ENCODE measurements around the gene PCDHB4. TPM values are rescaled to one million over a fixed set of nuclear protein-coding genes. Genes with fewer than 3 reads are reported as not detected.

Gene PCDHB4
- total and polyA plus RNA-seq, 2 of the 8 experiments (the other 6 are each of a cell fraction or from before 2014, with no cell fraction given): 1.3 to 1.5 TPM

DNA sequence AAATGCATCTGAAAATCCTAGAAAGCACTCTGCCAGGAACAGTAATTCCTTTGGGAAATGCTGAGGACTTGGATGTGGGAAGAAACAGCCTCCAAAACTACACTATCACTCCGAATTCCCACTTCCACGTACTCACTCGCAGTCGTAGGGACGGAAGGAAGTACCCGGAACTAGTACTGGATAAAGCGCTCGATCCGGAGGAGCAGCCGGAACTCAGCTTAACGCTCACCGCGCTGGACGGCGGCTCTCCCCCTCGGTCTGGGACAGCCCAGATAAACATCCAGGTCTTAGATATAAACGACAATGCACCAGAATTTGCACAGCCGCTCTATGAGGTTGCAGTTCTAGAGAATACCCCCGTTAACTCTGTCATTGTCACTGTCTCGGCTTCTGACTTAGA lies 20.6 kb upstream of the PCDHB4 start:
- H3K9ac ChIP-seq (replicated peaks in 1 of 4; ENCODE audit: extremely low read depth in 1 of 4, low read depth in 3 of 4, low read length in 3 of 4): peak overlapping the region in 1 of 4 experiments; percentile 33; a peak in 2 of 7 replicates
- peaks cover 0 to 21% (median 3%) of the 10 kb centered on the region in 4 experiments; a peak in 3 of 8 replicates for H3K36me3 ChIP-seq (ENCODE audit: control insufficient read depth in 2 of 4, insufficient read depth in 4 of 4, low read length in 3 of 4)
- H3K9me3 ChIP-seq (ENCODE audit: insufficient read depth in 2 of 2, low read depth in 1 of 2, low read length in 1 of 2): peaks cover 0 to 3% of the 10 kb centered on the region in 2 experiments; a peak in 1 of 4 replicates
- no peak overlapping the region for H4K5ac ChIP-seq (ENCODE audit: insufficient read length, low read depth, low read length)
- no peak overlapping the region; the same call in 1 of the 2 replicates for H2BK5ac ChIP-seq (ENCODE audit: low read depth, low read length)
- POLR2A ChIA-PET (ENCODE audit: partially characterized antibody): interaction anchor here (0.7 to 1.5 kb wide), 4 partner anchors 9 to 25 kb away, joined by 3 to 4 read pairs (median 4); partner anchors contain the start of gene PCDHB4
- peak overlapping the region in 2 of 4 experiments; percentile 32 to 39; a peak in 2 of 8 replicates for H3K4me3 ChIP-seq (ENCODE audit: extremely low read depth in 1 of 4, insufficient read depth in 2 of 4, low read depth in 3 of 4, low read length in 4 of 4)
- no peaks in the 10 kb centered on the region for H3K23me2 ChIP-seq (ENCODE audit: low read depth, low read length)
- H3K4me2 ChIP-seq (ENCODE audit: insufficient read depth in 1 of 2, low read depth in 2 of 2, low read length in 2 of 2): peak overlapping the region in 1 of 2 experiments; percentile 56; a peak in 1 of 4 replicates
- H3K79me2 ChIP-seq (ENCODE audit: control insufficient read depth in 1 of 2, insufficient read depth in 2 of 2, low read length in 2 of 2): peaks cover 0 to 10% of the 10 kb centered on the region in 2 experiments; a peak in 2 of 4 replicates
- H3K4ac ChIP-seq (replicated peaks; ENCODE audit: insufficient read length, low read depth, low read length): no peak overlapping the region
- CTCF ChIA-PET (ENCODE audit: partially characterized antibody): interaction anchor here (0.7 to 1.6 kb wide), 16 partner anchors 8 to 463 kb away, joined by 3 to 15 read pairs (median 4); partner anchors contain the start of genes PCDHB16, PCDHB4, PCDHB5 and PCDHB6
- H2AK5ac ChIP-seq (ENCODE audit: low read depth, low read length): no peak overlapping the region
- H4K8ac ChIP-seq (ENCODE audit: extremely low read depth, insufficient read depth, low read length): peak overlapping the region; percentile 57; the same call in 1 of the 2 replicates
- no peaks in the 10 kb centered on the region; a peak in 2 of 7 replicates for H3K4me1 ChIP-seq (replicated peaks in 1 of 4; ENCODE audit: control insufficient read depth in 3 of 4, insufficient read depth in 4 of 4, low read length in 3 of 4)
- no peak overlapping the region for H3K18ac ChIP-seq (ENCODE audit: extremely low read depth, low read length)
- FAIRE-seq (no peak), DNase-seq (ENCODE audit: low read depth in 1 of 2, low spot score in 2 of 2) (no peak)
- no peak overlapping the region for H2BK15ac ChIP-seq (ENCODE audit: low read length)
- no peak overlapping the region for H2AFZ ChIP-seq (ENCODE audit: low read length)
- no peak overlapping the region for H2BK120ac ChIP-seq (replicated peaks; ENCODE audit: low read depth, low read length)
- no peak overlapping the region for H3K56ac ChIP-seq (replicated peaks; ENCODE audit: insufficient read length, low read depth, low read length)
- no peak overlapping the region for H3K23ac ChIP-seq (ENCODE audit: insufficient read length)
- no peaks in the 10 kb centered on the region for H3K79me1 ChIP-seq (ENCODE audit: low read depth, low read length)
- WGBS, 2 experiments (ENCODE audit: extremely low coverage in 1 of 2, insufficient coverage in 1 of 2, insufficient read length in 1 of 2, insufficient replicate concordance in 2 of 2, low coverage in 1 of 2, low lambda C conversion rate in 2 of 2, missing lambda C conversion rate in 1 of 2): 87% methylated on average over 20 of the region's 20 CpGs; no CpG with 5 or more reads in 1 of the 2 experiments
- no peak overlapping the region for H3K14ac ChIP-seq (ENCODE audit: insufficient read length)
- no peak overlapping the region for H4K91ac ChIP-seq (replicated peaks; ENCODE audit: insufficient read length, low read length)
- no peak overlapping the region for H2BK20ac ChIP-seq (ENCODE audit: low read length)
- H3K27ac ChIP-seq (ENCODE audit: low read depth, low read length): no peak overlapping the region
- no peaks in the 10 kb centered on the region for H4K20me1 ChIP-seq (replicated peaks in 1 of 2; ENCODE audit: control insufficient read depth in 1 of 2, insufficient read depth in 2 of 2, low read length in 2 of 2)
- no peak overlapping the region for H2BK12ac ChIP-seq (ENCODE audit: low read depth, low read length)
- no peaks in the 10 kb centered on the region for H3K27me3 ChIP-seq (replicated peaks in 1 of 4; ENCODE audit: control insufficient read depth in 3 of 4, extremely low read depth in 1 of 4, insufficient read depth in 3 of 4, low read length in 3 of 4)
- no peak for TF ChIP-seq CBX8 (IDR thresholded peaks at IDR 0.05; ENCODE audit: borderline replicate concordance, low read depth, low read length)
- TF ChIP-seq SAP30 (IDR thresholded peaks at IDR 0.05; ENCODE audit: insufficient read depth, insufficient replicate concordance, low read length): no peak
- no peak for TF ChIP-seq SIRT6 (IDR thresholded peaks at IDR 0.05; ENCODE audit: low read length)
- TF ChIP-seq KDM5A (IDR thresholded peaks at IDR 0.05; ENCODE audit: low read length): no peak
- TF ChIP-seq CHD2 (IDR thresholded peaks at IDR 0.05; ENCODE audit: low read length): no peak
- no peak for TF ChIP-seq ASH2L (IDR thresholded peaks at IDR 0.05; ENCODE audit: low read length)
- no peak for TF ChIP-seq HDAC6 (IDR thresholded peaks at IDR 0.05; ENCODE audit: low read depth, low read length)
- TF ChIP-seq ZNF274 (IDR thresholded peaks at IDR 0.05; ENCODE audit: borderline replicate concordance, extremely low read depth, low read length): no peak
- no peak for TF ChIP-seq FOSL1 (IDR thresholded peaks at IDR 0.05; ENCODE audit: insufficient read depth, low read depth, low read length)
- no peak for TF ChIP-seq GTF2F1 (IDR thresholded peaks at IDR 0.05; ENCODE audit: borderline replicate concordance, low read depth, low read length)
- TF ChIP-seq, protein P1, sequence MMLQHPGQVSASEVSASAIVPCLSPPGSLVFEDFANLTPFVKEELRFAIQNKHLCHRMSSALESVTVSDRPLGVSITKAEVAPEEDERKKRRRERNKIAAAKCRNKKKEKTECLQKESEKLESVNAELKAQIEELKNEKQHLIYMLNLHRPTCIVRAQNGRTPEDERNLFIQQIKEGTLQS (IDR thresholded peaks at IDR 0.05; ENCODE audit: insufficient read depth, low read depth, low read length): no peak
- TF ChIP-seq SP4 (IDR thresholded peaks at IDR 0.05; ENCODE audit: low read length): no peak
- no peak for TF ChIP-seq EGR1 (IDR thresholded peaks at IDR 0.05; ENCODE audit: borderline replicate concordance, low read depth, low read length)
- TF ChIP-seq TBP (IDR thresholded peaks at IDR 0.05; ENCODE audit: low read depth, low read length): no peak

All from H1 (cell line).